K562 (cell line): ENCODE data around the gene ZNRF3. TPM values are rescaled to one million over a fixed set of nuclear protein-coding genes. Genes with fewer than 3 reads are reported as not detected.

Experiments
- ATAC-seq: fragments of 200-7000 bp; cut with Tn5 transposase; 3 replicates; pipeline ENCODE4 v1.9.1; 2020; ENCODE audit warnings: moderate library complexity
- BruUV-seq: library from RNA; stranded (reverse); fragments of 400-500 nt; replicated peaks from 2 replicates; lab custom pipeline; 2021; lab: Mats Ljungman, UMichigan
- CTCF ChIA-PET: fragments of 300-600 bp; formaldehyde crosslinking; extraction: SDS; loops from one replicate; lab custom pipeline; 2021; ENCODE audit warnings: low intra/inter-chr PET ratio; lab: Yijun Ruan, JAX
- POLR2A ChIA-PET: fragments of 300-600, 350-650 bp; sonication (Branson Sonifier 250); formaldehyde crosslinking; extraction: SDS; loops from one replicate; lab custom pipeline; 2021; ENCODE audit warnings: antibody characterized with exemption, inconsistent platforms; lab: Yijun Ruan, JAX
- DNase-seq, 4 experiments: peaks; one replicate each; pipeline versions ENCODE4 v3.0.0 to v3.0.0-alpha.2; 2011 to 2018; ENCODE audit warnings: low spot score in 3 of 4, mixed read lengths in 3 of 4; ENCODE audit errors: extremely low read depth in 1 of 4
- FAIRE-seq: peaks from 2 replicates; lab custom pipeline; 2011; peaks lifted over from hg19 to GRCh38; lab: Jason Lieb, UNC
- H2AFZ ChIP-seq: 2 replicates; pipeline ENCODE4 v1.6.0; 2011; ENCODE audit warnings: low read depth, low read length, control low read depth, inconsistent platforms
- H3K27ac ChIP-seq: fragments of 200-600 bp; 3 replicates; pipeline ENCODE4 v1.8.0; 2011; ENCODE audit warnings: low read depth, mild to moderate bottlenecking, control low read depth, inconsistent platforms, low read length, moderate library complexity, mixed read lengths; ENCODE audit errors: extremely low read depth
- H3K27me3 ChIP-seq, 2 experiments: fragments of 300-600 bp in 1 of 2; 2 replicates in 1 of 2; 3 replicates in 1 of 2; pipeline versions ENCODE4 v1.6.0 to v1.8.0; 2011; ENCODE audit warnings: inconsistent platforms in 2 of 2, low read length in 2 of 2, mild to moderate bottlenecking in 1 of 2, mixed read lengths in 1 of 2, moderate library complexity in 1 of 2; ENCODE audit not compliant: control insufficient read depth in 2 of 2, insufficient read depth in 2 of 2
- H3K36me3 ChIP-seq: fragments of 300-600 bp; 3 replicates; pipeline ENCODE4 v1.8.0; 2011; ENCODE audit warnings: mild to moderate bottlenecking, low read length, inconsistent platforms; ENCODE audit not compliant: control insufficient read depth, insufficient read depth
- H3K4me1 ChIP-seq, 2 experiments: fragments of 200-600 bp in 1 of 2; replicated peaks in 1 of 2; 2 replicates in 1 of 2; 3 replicates in 1 of 2; pipeline versions ENCODE4 v1.5.1 to v1.8.0; 2011; ENCODE audit warnings: inconsistent platforms in 2 of 2, low read length in 2 of 2, mild to moderate bottlenecking in 1 of 2, mixed read lengths in 1 of 2, moderate library complexity in 1 of 2; ENCODE audit not compliant: control insufficient read depth in 2 of 2, insufficient read depth in 2 of 2
- H3K4me2 ChIP-seq: 2 replicates; pipeline ENCODE4 v1.6.1; 2011; ENCODE audit warnings: low read length, control low read depth, inconsistent platforms, mixed read lengths; ENCODE audit not compliant: insufficient read depth
- H3K4me3 ChIP-seq: fragments of 200-600 bp; sonication (generic), shearing (Covaris generic); 2 replicates; pipeline ENCODE4 v1.5.1; 2016; ENCODE audit warnings: control low read depth, inconsistent platforms
- H3K79me2 ChIP-seq: fragments of 200-600 bp; 3 replicates; pipeline ENCODE4 v1.8.0; 2011; ENCODE audit warnings: low read length, inconsistent platforms; ENCODE audit not compliant: control insufficient read depth, insufficient read depth
- H3K9ac ChIP-seq, 2 experiments: 2 replicates each; pipeline versions ENCODE4 v1.6.0 to v1.6.1; 2011; ENCODE audit warnings: low read depth in 2 of 2, low read length in 2 of 2, control low read depth in 1 of 2, inconsistent platforms in 1 of 2, mild to moderate bottlenecking in 1 of 2, mixed read lengths in 1 of 2; ENCODE audit not compliant: insufficient read depth in 1 of 2
- H3K9me1 ChIP-seq: one replicate; pipeline ENCODE4 v1.6.0; 2011; ENCODE audit warnings: inconsistent platforms, mild to moderate bottlenecking, low read length, moderate library complexity; ENCODE audit not compliant: control insufficient read depth, insufficient read depth
- H3K9me3 ChIP-seq: replicated peaks from 2 replicates; pipeline ENCODE4 v1.5.1; 2011; ENCODE audit warnings: low read depth, low read length, inconsistent platforms; ENCODE audit not compliant: control insufficient read depth, insufficient read depth
- H4K20me1 ChIP-seq: replicated peaks from 2 replicates; pipeline ENCODE4 v1.6.1; 2011; ENCODE audit warnings: low read length, inconsistent platforms, mixed read lengths; ENCODE audit not compliant: control insufficient read depth, insufficient read depth
- KLF6 ChIP-seq: fragments of 250-450 bp; sonication (Bioruptor Pico); IDR thresholded peaks from 2 replicates; pipeline ENCODE4 v1.4.0; 2020; ENCODE audit warnings: mild to moderate bottlenecking, moderate library complexity, borderline replicate concordance
- PTRF ChIP-seq: fragments of 450-650 bp; IDR thresholded peaks from 2 replicates; pipeline ENCODE4 v1.6.1; 2016; ENCODE audit warnings: mild to moderate bottlenecking, missing genetic modification characterization, missing compliant biosample characterization
- RBM25 ChIP-seq: fragments of 200-400 bp; formaldehyde crosslinking; IDR thresholded peaks from 2 replicates; pipeline ENCODE4 v1.6.1; 2018; ENCODE audit warnings: low read length, low read depth, moderate library complexity; ENCODE audit not compliant: severe bottlenecking
- WGBS: fragments of 100-300 bp; shearing (Covaris generic); methylation state at CpG from one replicate; pipeline ENCODE4 v1.1.6; 2016; ENCODE audit warnings: low coverage, mixed read lengths; ENCODE audit not compliant: insufficient coverage; ENCODE audit errors: missing lambda C conversion rate; 5-methylcytosine and 5-hydroxymethylcytosine counted together
- in situ Hi-C: fragments of 300-500 bp; cut with MboI; formaldehyde crosslinking; loops from 4 replicates; pipeline ENCODE4 v1.15.0; 2018; ENCODE audit warnings: inconsistent platforms, mixed read lengths
- intact Hi-C: fragments of 100-400 bp; cut with micrococcal nuclease; formaldehyde crosslinking; loops from 2 replicates; pipeline ENCODE4 v1.14.2; 2022
- polyA plus RNA-seq, 8 experiments: library from polyadenylated mRNA; depleted of rRNA in 4 of 8; stranded (reverse) in 5 of 8; unstranded in 3 of 8; fragments of >200 nt; fragmentation: Nextera tagmentation in 2 of 8; fragmentation: Illumina TruSeq in 1 of 8; extraction: Ambion mirVana in 2 of 8; extraction: Trizol in 1 of 8; gene quantifications; 2 replicates each; pipeline versions ENCODE4 v1.2.1 to v1.2.3, GENCODE V29; 2011 to 2014; ENCODE audit warnings: inconsistent platforms in 1 of 8, missing spikeins in 1 of 8
- total RNA-seq, 7 experiments: library from RNA; depleted of rRNA in 6 of 7; stranded (reverse); fragments of >200 nt in 6 of 7; fragmentation: Illumina TruSeq in 2 of 7; extraction: Trizol in 2 of 7; gene quantifications; 2 replicates each; pipeline versions ENCODE4 v1.2.1 to v1.2.3, GENCODE V29; 2011 to 2021; ENCODE audit warnings: low replicate concordance in 1 of 7
- TF ChIP-seq, protein P1 (sequence below): sonication (generic); formaldehyde crosslinking; IDR thresholded peaks from 2 replicates; pipeline ENCODE4 v1.8.0; 2022; ENCODE audit warnings: mild to moderate bottlenecking, missing genetic modification reagents
- TF ChIP-seq, protein P2 (sequence below): fragments of 250-450 bp; sonication (Bioruptor Pico); IDR thresholded peaks from 2 replicates; pipeline ENCODE4 v1.8.0; 2021; ENCODE audit warnings: moderate library complexity, mild to moderate bottlenecking, inconsistent platforms

The ZNRF3 gene
- total and polyA plus RNA-seq, 9 of the 15 experiments (the other 6 are each of a cell fraction or from before 2014, with no cell fraction given): 0.41 to 5.9 (median 1.7) TPM

DNA sequence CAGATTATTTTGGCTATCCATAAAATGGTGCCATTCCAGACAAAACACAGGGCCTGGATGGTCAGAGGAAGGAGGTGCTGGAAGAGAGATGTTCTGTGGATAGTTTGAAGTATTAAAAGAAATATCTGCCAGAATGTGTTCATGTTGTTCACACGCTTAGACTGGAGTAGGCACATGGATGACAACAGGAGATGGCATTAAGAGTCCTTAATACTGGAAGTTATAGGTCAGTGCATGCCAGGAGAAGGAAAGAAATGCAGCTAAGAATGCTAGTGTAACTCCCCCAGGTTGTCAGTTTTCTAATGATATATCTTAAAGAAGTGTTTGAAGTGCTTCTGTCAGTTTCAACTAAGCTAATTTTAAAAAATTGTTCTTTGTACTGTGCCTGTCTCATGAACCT is 209.7 kb downstream of the ZNRF3 start:
- peaks cover 11 to 28% of the 10 kb centered on the region in 2 experiments; a peak in 4 of 5 replicates for H3K4me1 ChIP-seq
- no peak overlapping the region for H3K9ac ChIP-seq
- no peak overlapping the region for H3K27ac ChIP-seq
- in situ Hi-C loops: no loop called here
- H4K20me1 ChIP-seq: no peaks in the 10 kb centered on the region
- DNase-seq: no peak
- no peak overlapping the region for H3K4me2 ChIP-seq
- WGBS: 54% methylated on average over 1 of the region's 1 CpG
- H3K9me1 ChIP-seq: no peaks in the 10 kb centered on the region
- no peaks in the 10 kb centered on the region for H3K79me2 ChIP-seq
- H3K27me3 ChIP-seq: no peaks in the 10 kb centered on the region
- no peak for ATAC-seq
- no peak overlapping the region for H3K4me3 ChIP-seq
- POLR2A ChIA-PET: interaction anchor here (1.1 kb wide), 1 partner anchor 10 kb away, joined by 3 read pairs; no protein-coding TSS in a partner anchor
- TF ChIP-seq KLF6 (CRISPR knock-in tag) (no peak), PTRF (tag) (no peak), RBM25 (no peak)
- TF ChIP-seq, protein P1, sequence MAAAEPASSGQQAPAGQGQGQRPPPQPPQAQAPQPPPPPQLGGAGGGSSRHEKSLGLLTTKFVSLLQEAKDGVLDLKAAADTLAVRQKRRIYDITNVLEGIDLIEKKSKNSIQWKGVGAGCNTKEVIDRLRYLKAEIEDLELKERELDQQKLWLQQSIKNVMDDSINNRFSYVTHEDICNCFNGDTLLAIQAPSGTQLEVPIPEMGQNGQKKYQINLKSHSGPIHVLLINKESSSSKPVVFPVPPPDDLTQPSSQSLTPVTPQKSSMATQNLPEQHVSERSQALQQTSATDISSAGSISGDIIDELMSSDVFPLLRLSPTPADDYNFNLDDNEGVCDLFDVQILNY (CRISPR knock-in tag): no peak
- TF ChIP-seq, protein P2, sequence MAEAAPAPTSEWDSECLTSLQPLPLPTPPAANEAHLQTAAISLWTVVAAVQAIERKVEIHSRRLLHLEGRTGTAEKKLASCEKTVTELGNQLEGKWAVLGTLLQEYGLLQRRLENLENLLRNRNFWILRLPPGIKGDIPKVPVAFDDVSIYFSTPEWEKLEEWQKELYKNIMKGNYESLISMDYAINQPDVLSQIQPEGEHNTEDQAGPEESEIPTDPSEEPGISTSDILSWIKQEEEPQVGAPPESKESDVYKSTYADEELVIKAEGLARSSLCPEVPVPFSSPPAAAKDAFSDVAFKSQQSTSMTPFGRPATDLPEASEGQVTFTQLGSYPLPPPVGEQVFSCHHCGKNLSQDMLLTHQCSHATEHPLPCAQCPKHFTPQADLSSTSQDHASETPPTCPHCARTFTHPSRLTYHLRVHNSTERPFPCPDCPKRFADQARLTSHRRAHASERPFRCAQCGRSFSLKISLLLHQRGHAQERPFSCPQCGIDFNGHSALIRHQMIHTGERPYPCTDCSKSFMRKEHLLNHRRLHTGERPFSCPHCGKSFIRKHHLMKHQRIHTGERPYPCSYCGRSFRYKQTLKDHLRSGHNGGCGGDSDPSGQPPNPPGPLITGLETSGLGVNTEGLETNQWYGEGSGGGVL: no peak
- FAIRE-seq: no peak
- H3K36me3 ChIP-seq: no peaks in the 10 kb centered on the region
- no peaks in the 10 kb centered on the region for H3K9me3 ChIP-seq
- no peak overlapping the region for H2AFZ ChIP-seq
- intact Hi-C loops: no loop called here
- no TSS peak for BruUV-seq
- CTCF ChIA-PET: no interaction called here
